NCI-H146 treated with DMSO at 0.1 percent for 48 hours (cell line): ENCODE measurements around the gene FABP7.

ENCODE experiments used
- DNase-seq: peaks from one replicate; lab custom pipeline; 2025; ENCODE audit not compliant: unreplicated experiment; lab: John Stamatoyannopoulos, UW

Gene FABP7

DNA sequence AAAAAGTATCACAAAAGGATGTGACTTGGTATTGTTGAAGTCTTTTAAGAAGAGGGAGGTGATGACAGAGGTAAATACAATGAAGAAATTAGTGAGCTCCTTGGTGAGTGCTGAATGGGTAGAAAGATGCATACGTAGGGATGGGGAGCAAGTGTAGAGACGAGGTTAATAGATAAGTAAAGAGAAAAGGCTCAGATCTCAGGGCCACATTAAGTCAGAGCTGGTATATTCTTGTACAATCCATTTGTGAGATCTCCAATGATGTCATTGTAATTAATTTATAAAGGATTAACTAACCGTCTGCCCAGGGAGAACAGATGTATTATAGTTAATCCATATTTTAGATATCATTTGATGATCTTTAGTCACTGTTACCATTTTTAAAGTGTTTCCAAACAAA is 52.9 kb downstream of the FABP7 start:
- no peak for DNase-seq

DNA sequence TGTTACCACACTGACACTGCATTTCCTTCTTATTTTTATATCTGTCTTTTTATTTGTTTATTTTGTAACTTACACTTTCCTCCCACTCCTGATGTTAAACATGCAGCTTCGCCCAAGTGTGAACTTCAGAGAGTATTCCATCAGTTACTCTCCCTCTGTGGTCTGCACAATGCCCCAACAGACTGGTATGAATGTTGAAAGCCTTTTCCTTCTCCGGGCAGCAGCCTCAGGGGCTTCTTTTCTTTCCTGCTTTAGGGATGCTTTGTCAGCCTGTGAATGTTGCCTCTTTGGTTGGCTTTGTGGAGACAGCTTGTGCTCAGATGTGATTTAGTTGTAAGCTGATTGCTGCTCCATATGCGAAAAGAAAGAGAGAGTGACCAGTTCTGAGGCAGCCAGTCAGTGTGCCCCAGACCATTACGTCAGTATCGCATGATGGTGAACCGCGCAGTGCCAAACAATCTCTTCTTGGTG is 53.5 kb downstream of the FABP7 start:
- no peak for DNase-seq
